IPS-NIHi11 (cell line): ENCODE data around the gene IP6K2.
A peak's percentile ranks its signal among the peaks of the same experiment; 100 is the strongest.

Experiments
- DNase-seq: peaks from one replicate; pipeline ENCODE4 v3.0.0; 2012; ENCODE audit warnings: mixed read lengths, low spot score

The IP6K2 gene

DNA sequence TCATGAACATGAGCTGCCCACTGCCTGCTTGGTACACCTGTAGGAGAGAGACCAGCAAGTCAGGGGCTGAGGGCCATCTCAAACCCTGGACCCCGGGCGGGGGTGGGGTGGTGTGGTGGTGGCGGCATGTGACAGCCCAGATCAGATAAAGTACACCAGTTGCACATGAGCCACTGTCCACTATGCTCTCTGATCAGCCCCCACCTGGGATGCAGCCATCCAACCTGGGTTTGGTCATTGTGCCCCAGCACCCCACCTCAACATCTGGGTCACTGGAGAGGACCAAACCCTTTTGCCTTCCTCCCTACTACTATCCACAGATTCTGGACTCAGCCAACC, 28.3 kb downstream of the IP6K2 start:
- no peak for DNase-seq

DNA sequence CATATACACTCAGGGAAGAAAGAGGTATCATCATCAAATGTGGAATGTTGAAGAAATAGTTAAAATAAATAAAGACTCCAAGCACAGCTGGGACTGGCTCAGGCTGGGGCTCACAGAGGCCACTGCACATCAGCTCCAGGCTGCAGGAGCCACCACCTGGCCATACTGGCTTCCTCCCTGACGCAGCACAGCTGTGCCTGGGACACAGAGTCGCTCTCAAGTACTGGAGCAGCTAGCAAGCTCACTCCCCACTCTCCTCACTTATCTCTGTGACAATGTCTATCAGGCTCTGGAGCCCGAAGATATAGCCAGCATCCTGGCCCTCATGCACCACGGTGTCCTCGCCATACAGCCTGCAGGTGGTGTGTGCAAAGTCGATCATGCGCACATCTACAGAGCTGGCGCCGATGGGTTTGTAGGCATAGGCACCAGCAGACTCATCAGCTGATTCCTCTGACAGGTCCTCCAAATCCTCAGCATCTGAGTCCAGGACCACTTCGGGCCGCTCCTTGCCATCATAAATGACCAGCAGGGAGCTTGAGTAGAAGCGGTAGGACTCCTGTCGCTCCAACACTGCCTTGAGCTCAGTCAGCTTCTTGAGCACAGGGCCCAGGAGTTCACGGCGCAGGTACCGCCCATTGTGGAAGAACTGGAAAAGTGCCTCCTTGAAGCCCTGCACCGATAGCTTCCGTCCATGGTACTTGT, 28.8 kb downstream of the IP6K2 start:
- DNase-seq = no peak

DNA sequence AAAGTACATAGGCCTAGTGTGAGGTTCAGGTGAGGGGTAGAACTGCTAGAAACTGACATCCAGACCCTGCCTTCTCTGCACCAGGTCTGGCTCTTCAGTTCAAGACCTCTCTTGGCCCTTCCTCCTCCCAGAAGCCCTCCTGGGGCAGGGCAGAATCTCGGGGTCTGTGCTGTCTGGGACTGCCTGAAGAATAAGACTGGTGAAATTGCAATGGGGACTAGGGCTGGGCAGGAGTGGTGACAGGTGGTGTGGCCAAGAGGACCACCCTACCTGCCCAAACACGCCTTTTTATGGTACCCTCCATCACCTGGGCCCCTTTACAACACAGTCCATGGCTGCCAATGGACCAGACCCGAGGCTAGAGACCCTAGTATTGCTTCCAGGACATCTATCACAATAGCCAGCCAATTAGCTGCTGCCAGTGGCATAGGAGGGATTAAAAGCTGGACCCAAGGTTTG, 29.8 kb downstream of the IP6K2 start:
- DNase-seq = no peak

- no peak for DNase-seq
Observed at GRCh38 chr3:48686538-48687219, 30.3 kb downstream of the IP6K2 start.

GRCh38 chr3:48685603-48686511, 31.2 kb downstream of the IP6K2 start, which contains the start of gene NCKIPSD:
Gene NCKIPSD (minus strand): TSS chr3:48685915. CDS start chr3:48685807, 108 bp downstream.
- peak; percentile 98 for DNase-seq

GRCh38 chr3:48685293-48685602, 31.8 kb downstream of the IP6K2 start:
- no peak for DNase-seq

GRCh38 chr3:48684480-48685143, 32.4 kb downstream of the IP6K2 start:
- no peak for DNase-seq

GRCh38 chr3:48684054-48684349, 33.0 kb downstream of the IP6K2 start:
- DNase-seq = no peak

- DNase-seq = no peak
Observed at GRCh38 chr3:48682786-48683185, 34.2 kb downstream of the IP6K2 start.

DNA sequence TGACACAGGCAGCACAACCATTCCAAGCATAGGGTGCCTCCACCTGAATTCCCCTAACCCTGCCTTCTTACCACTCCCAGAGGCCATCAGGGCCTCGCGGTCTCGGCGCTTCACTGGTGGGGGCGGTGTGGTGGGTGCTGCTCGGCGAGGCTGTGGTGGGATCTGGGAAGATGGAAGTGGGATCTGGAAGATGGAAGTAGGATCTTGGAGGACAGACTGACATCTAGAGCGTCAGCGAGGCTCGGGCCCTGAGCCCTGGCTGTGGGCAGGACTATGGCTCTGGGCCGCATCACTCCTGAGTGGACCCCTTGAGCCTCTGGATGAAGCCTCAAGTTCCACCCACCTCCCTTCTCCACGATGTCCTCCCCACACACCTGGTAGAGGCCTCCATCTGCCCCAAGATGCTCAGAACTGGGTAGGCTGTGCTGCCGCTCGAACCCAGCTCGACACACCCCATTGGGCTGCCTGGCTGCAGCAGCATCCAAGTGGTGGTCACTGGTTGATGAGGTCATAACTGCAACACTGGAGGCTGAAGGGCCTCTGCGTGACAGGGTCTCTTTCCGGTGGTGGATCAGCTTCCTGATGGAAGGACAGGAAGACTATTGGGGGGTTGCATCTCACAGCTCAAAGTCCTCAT, 34.9 kb downstream of the IP6K2 start:
- DNase-seq = no peak

DNA sequence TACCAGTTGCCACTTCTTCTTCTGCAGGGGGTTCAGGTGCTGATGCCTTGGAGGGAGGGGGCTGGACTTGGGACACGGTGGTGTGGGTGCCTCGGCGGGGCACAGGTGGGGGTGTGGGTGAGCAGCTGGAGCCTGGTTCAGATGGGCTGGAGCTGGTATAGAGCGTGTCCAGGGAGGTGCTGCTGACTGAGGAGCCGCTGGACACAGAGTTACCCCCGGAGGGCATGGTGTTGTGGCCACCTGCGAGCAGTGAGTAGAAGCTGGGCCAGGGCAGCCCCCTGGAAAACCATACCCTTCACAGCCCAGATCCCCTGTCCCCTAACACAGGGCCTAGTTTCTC, 35.5 kb downstream of the IP6K2 start:
- DNase-seq = no peak

- no peak for DNase-seq
Observed at GRCh38 chr3:48680811-48681540, 36.0 kb downstream of the IP6K2 start.

- DNase-seq = no peak
Observed at GRCh38 chr3:48679411-48680391, 37.3 kb downstream of the IP6K2 start.

DNA sequence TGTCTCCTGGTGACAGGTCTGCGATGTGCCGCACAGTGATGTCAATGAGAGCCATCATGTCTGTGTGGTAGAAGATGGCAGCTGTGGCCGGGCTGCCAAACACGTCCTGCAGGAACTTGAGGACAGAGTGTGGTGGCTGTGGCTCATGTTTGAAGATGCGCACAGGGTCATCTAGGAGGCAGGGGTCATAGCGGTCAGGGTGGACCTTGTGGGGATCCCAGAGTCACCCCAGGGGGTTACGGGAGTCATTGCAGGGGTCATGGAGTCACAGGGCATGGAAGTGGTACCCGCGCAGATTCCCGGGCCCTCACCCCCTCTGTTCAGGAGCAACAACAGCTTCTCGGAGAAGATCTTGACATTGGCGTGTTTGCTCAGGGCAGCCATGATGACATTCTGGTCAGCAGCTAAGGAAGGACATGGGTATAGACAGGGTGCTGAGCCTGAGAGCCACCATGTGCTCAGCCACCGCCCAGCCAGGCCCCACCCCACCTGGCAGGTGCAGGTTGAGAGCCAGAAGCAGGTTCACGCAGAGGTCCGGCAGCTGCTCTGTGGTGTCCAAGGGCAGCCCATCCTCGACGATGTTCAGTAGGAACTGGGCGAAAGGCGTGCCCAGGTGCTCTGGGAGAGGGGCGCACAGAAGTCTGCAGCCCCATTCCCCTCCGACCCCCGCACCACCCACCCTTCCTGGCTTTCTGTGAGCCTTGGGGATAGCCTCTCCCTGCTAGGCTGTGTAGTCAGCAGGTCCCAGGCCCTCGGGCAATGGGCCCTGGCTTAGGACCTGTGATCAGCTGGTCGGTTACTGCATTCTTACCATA, 38.2 kb downstream of the IP6K2 start:
- DNase-seq = no peak

DNA sequence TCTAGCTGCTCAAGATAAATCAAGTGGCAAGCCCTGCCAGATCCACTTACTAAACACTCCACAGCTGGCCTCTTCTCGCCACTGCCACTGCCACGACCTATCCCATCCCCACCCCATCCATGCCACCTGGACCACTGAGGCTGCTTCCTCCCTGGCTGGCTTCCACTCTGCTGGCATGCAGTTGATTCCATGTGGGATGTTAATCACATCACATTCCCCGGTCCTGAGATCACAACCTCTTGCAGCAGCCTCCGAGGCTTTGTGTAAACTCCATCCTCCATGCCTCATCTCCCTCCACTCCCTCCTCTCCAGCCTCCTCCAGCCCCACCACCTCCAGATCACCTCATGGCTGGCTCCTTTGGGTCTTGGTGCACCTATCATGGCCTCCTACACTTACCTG, 39.0 kb downstream of the IP6K2 start:
- DNase-seq = no peak

GRCh38 chr3:48674505-48674904, 42.5 kb downstream of the IP6K2 start:
- DNase-seq = no peak

DNA sequence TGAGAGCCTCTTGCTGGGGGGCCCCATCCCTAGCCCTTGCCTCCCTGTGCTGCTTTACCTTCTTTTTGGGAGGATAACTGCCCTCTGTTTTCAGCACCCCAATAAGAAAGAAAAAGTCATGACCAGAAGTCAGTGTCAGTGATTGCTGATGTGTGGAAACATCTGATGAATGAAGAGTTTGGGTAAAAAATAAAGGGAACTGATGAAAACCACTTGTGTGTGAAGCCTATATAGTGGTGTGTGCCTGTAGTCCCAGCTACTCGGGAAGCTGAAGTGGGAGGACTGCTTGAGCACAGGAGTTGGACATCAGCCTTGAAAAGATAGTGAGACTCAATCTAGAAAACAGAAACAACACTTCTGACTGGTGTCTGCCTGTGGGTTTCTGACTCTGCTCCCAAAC, 44.5 kb downstream of the IP6K2 start:
- no peak for DNase-seq

DNA sequence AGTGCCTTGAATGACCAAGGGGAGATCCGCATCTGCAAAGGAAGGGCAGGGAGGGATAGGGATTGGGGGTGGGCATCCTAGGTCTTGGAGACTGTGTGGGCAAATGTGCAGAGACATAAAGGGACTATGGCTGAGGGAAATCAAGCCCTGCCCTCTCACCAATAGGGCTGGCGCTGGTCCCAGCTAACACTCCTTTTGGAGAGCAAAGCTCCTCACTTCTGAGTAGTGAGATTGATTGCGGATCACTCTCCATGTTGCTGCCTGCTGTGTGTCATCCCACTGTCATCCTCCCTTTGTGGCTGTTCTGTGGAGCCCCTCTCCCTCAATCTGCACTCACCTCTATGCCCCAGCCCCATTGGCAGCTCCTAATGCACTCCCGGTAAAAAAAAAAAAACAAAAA, 52.1 kb downstream of the IP6K2 start:
- no peak for DNase-seq

GRCh38 chr3:48664313-48664644, 52.7 kb downstream of the IP6K2 start:
- DNase-seq = no peak
